HCT116 (cell line): ENCODE results near the gene RASSF3. TPM values are rescaled to one million over a fixed set of nuclear protein-coding genes. Genes with fewer than 3 reads are reported as not detected.
"Not testable (repeated sequence)": the region's sequence is repeated elsewhere in the genome, so short reads cannot be mapped to it uniquely, and the experiment has no call there.

Experiments used
- ATAC-seq: fragments of 200-7000 bp; cut with Tn5 transposase; 2 replicates; pipeline ENCODE4 v1.9.1; 2020; ENCODE audit warnings: mild to moderate bottlenecking, moderate library complexity
- BruUV-seq: library from RNA; stranded (reverse); fragments of 400-500 nt; replicated peaks from 2 replicates; lab custom pipeline; 2021; lab: Mats Ljungman, UMichigan
- CTCF ChIA-PET: fragments of 300-600 bp; sonication (Branson Sonifier 250); formaldehyde crosslinking; loops from one replicate; lab custom pipeline; 2021; ENCODE audit warnings: antibody characterized with exemption; lab: Charles Lee
- POLR2A ChIA-PET: fragments of 300-600, 350-600 bp; sonication (Branson Sonifier 250); formaldehyde crosslinking; loops from one replicate; lab custom pipeline; 2021; ENCODE audit warnings: antibody characterized with exemption; lab: Charles Lee
- RAD21 ChIA-PET, 2 experiments: fragments of 300-600 bp; sonication (Branson Sonifier 250); formaldehyde crosslinking; loops; one replicate each; lab custom pipeline; 2023; ENCODE audit warnings: low total read pairs in 2 of 2; ENCODE audit not compliant: uncharacterized antibody in 2 of 2, unreplicated experiment in 2 of 2, low non-redundant PET in 1 of 2; lab: Charles Lee
- DNase-seq: peaks from one replicate; pipeline ENCODE4 v3.0.0-alpha.2; 2010; ENCODE audit warnings: low read depth, low spot score
- H2AFZ ChIP-seq: fragments of 200-600 bp; shearing (Covaris generic), sonication (generic); 2 replicates; pipeline ENCODE4 v1.6.1; 2017; ENCODE audit warnings: low read depth, mixed run types, mixed read lengths, antibody characterized with exemption, low read length; ENCODE audit not compliant: poor library complexity, severe bottlenecking
- H3K27ac ChIP-seq: 2 replicates; pipeline ENCODE4 v1.5.1; 2012; ENCODE audit warnings: low read depth, low read length
- H3K27me3 ChIP-seq: fragments of 200-600 bp; sonication (generic); 2 replicates; pipeline ENCODE4 v1.6.1; 2016; ENCODE audit warnings: mixed run types, low read length, mixed read lengths; ENCODE audit not compliant: insufficient read depth
- H3K36me3 ChIP-seq, 2 experiments: fragments of 200-500 bp in 1 of 2; fragments of 200-600 bp in 1 of 2; sonication (Bioruptor generic) in 1 of 2; sonication (generic) in 1 of 2; 2 replicates each; pipeline versions ENCODE4 v1.5.1 to v1.6.1; 2014 to 2016; ENCODE audit warnings: low read length in 2 of 2, inconsistent platforms in 1 of 2, mixed read lengths in 1 of 2, mixed run types in 1 of 2; ENCODE audit not compliant: insufficient read depth in 2 of 2, control insufficient read depth in 1 of 2
- H3K4me1 ChIP-seq, 2 experiments: fragments of 200-600 bp in 1 of 2; sonication (generic) in 1 of 2; 2 replicates each; pipeline versions ENCODE4 v1.5.1 to v1.6.1; 2012 to 2017; ENCODE audit warnings: low read length in 2 of 2, inconsistent platforms in 1 of 2, mild to moderate bottlenecking in 1 of 2, mixed read lengths in 1 of 2, mixed run types in 1 of 2, moderate library complexity in 1 of 2; ENCODE audit not compliant: insufficient read depth in 2 of 2, control insufficient read depth in 1 of 2
- H3K4me2 ChIP-seq: fragments of 200-600 bp; sonication (generic); 2 replicates; pipeline ENCODE4 v1.6.1; 2017; ENCODE audit warnings: mixed run types, low read length, mixed read lengths
- H3K4me3 ChIP-seq, 2 experiments: fragments of 200-600 bp in 1 of 2; sonication (generic) in 1 of 2; replicated peaks in 1 of 2; 2 replicates each; pipeline ENCODE4 v1.5.1; 2011 to 2016; ENCODE audit warnings: low read length in 2 of 2, control low read depth in 1 of 2, low read depth in 1 of 2, mild to moderate bottlenecking in 1 of 2, mixed read lengths in 1 of 2, mixed run types in 1 of 2
- H3K79me2 ChIP-seq: fragments of 200-600 bp; sonication (generic); 2 replicates; pipeline ENCODE4 v1.6.1; 2017; ENCODE audit warnings: mild to moderate bottlenecking, mixed run types, low read length, moderate library complexity, mixed read lengths; ENCODE audit not compliant: insufficient read depth
- H3K9ac ChIP-seq: fragments of 200-600 bp; sonication (generic); 2 replicates; pipeline ENCODE4 v1.6.1; 2016; ENCODE audit warnings: low read length, mixed read lengths
- H3K9me2 ChIP-seq: fragments of 200-600 bp; sonication (generic), shearing (Covaris generic); 2 replicates; pipeline ENCODE4 v1.6.1; 2017; ENCODE audit warnings: mixed run types, mild to moderate bottlenecking, moderate library complexity; ENCODE audit not compliant: insufficient read depth
- H3K9me3 ChIP-seq, 2 experiments: fragments of 200-500 bp in 1 of 2; fragments of 200-600 bp in 1 of 2; sonication (Bioruptor generic) in 1 of 2; sonication (generic) in 1 of 2; 2 replicates each; pipeline ENCODE4 v1.6.1; 2014 to 2017; ENCODE audit warnings: low read length in 2 of 2, mixed read lengths in 2 of 2, inconsistent platforms in 1 of 2, low read depth in 1 of 2, mild to moderate bottlenecking in 1 of 2, mixed run types in 1 of 2, moderate library complexity in 1 of 2; ENCODE audit not compliant: control insufficient read depth in 1 of 2, insufficient read depth in 1 of 2
- H4K20me1 ChIP-seq: fragments of 200-600 bp; sonication (generic), shearing (Covaris generic); 2 replicates; pipeline ENCODE4 v1.6.1; 2017; ENCODE audit warnings: mixed run types, mild to moderate bottlenecking, moderate library complexity; ENCODE audit not compliant: insufficient read depth
- CEBPB ChIP-seq: IDR thresholded peaks from 2 replicates; pipeline ENCODE4 v1.6.1; 2012; ENCODE audit warnings: low read depth
- EGR1 ChIP-seq: IDR thresholded peaks from 2 replicates; pipeline ENCODE4 v1.6.1; 2012; ENCODE audit warnings: low read depth
- EZH2 ChIP-seq: fragments of 200-600 bp; sonication (generic); IDR thresholded peaks from 2 replicates; pipeline ENCODE4 v1.6.1; 2017; ENCODE audit warnings: antibody characterized with exemption, mixed run types
- FOSL1 ChIP-seq: IDR thresholded peaks from 2 replicates; pipeline ENCODE4 v1.6.1; 2012; ENCODE audit warnings: low read depth
- JUND ChIP-seq: IDR thresholded peaks from 2 replicates; pipeline ENCODE4 v1.6.1; 2012
- POLR2AphosphoS5 ChIP-seq: IDR thresholded peaks from 2 replicates; pipeline ENCODE4 v1.6.1; 2011; ENCODE audit warnings: mild to moderate bottlenecking, low read depth, low read length, moderate library complexity
- SIN3A ChIP-seq: IDR thresholded peaks from 2 replicates; pipeline ENCODE4 v1.6.1; 2012; ENCODE audit warnings: low read depth
- SP1 ChIP-seq: IDR thresholded peaks from 2 replicates; pipeline ENCODE4 v1.6.1; 2012; ENCODE audit warnings: low read depth
- SRF ChIP-seq: IDR thresholded peaks from 2 replicates; pipeline ENCODE4 v1.6.1; 2012; ENCODE audit warnings: low read depth
- TCF7L2 ChIP-seq: IDR thresholded peaks from 2 replicates; pipeline ENCODE4 v1.7.0; 2011; ENCODE audit warnings: borderline replicate concordance, inconsistent platforms; ENCODE audit not compliant: insufficient read depth, insufficient read length; ENCODE audit errors: extremely low read depth
- ZNF274 ChIP-seq: fragments of 200-500 bp; sonication (Bioruptor generic); IDR thresholded peaks from 2 replicates; pipeline ENCODE4 v1.6.1; 2014; ENCODE audit warnings: mild to moderate bottlenecking, low read depth, low read length, inconsistent platforms
- intact Hi-C: fragments of 100-400 bp; cut with micrococcal nuclease; formaldehyde crosslinking; loops from 2 replicates; pipeline ENCODE4 v1.10.0; 2022
- total RNA-seq: library from RNA; stranded (reverse); gene quantifications from one replicate; pipeline ENCODE4 v1.2.1, GENCODE V29; 2021; ENCODE audit not compliant: unreplicated experiment
- TF ChIP-seq, protein P1 (sequence below): IDR thresholded peaks from 2 replicates; pipeline ENCODE4 v1.6.1; 2012
- TF ChIP-seq, protein P2 (sequence below): IDR thresholded peaks from 2 replicates; pipeline ENCODE4 v1.6.1; 2011; ENCODE audit warnings: mild to moderate bottlenecking, low read length, moderate library complexity; ENCODE audit not compliant: insufficient replicate concordance; ENCODE audit errors: extremely low read depth
- TF ChIP-seq, protein P3 (sequence below), 3 experiments: fragments of 200-600 bp in 1 of 3; sonication (generic) in 1 of 3; IDR thresholded peaks in 2 of 3; conservative IDR thresholded peaks in 1 of 3; 2 replicates each; pipeline ENCODE4 v1.5.1; 2012 to 2017; ENCODE audit warnings: low read depth in 2 of 3, low read length in 2 of 3, antibody characterized with exemption in 1 of 3, borderline replicate concordance in 1 of 3, control low read depth in 1 of 3, mild to moderate bottlenecking in 1 of 3, mixed read lengths in 1 of 3, mixed run types in 1 of 3, moderate library complexity in 1 of 3; ENCODE audit not compliant: insufficient read depth in 1 of 3

RASSF3 gene
- total RNA-seq, 1 experiment from 2014 or later: 67.1 TPM

DNA sequence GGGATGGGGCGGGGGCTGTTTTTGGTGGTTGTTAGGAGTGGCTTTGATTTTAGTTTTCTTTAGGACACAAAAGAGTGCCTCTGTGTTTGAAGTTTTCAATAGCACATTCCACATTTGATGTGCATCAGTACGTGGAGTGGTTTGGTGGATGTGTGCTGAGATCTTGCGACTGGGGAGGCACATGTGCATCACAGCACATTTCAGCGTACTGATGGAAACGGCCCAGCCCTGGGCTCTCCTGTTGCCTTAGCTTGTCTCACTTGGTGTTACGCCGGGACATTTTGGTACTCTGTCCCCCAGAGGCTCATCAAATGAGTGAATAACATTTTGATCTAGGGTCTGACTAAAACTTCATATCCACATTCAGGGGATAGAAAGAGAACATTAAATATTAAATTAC is 78.4 kb downstream of the RASSF3 start:
- H3K36me3 ChIP-seq: peaks cover 16 to 30% of the 10 kb centered on the region in 2 experiments; a peak in 3 of 4 replicates
- no peaks in the 10 kb centered on the region for H4K20me1 ChIP-seq
- peaks cover 15% of the 10 kb centered on the region for H3K79me2 ChIP-seq
- H3K9me3 ChIP-seq: no peaks in the 10 kb centered on the region
- ATAC-seq (no peak), DNase-seq (no peak)
- H3K9me2 ChIP-seq: no peaks in the 10 kb centered on the region
- BruUV-seq: no TSS peak
- H3K4me2 ChIP-seq: no peak overlapping the region
- H3K9ac ChIP-seq: no peak overlapping the region
- peaks cover 3 to 8% of the 10 kb centered on the region in 2 experiments; a peak in 2 of 4 replicates for H3K4me1 ChIP-seq
- intact Hi-C loops: no loop called here
- ChIA-PET POLR2A (no interaction called here), RAD21 (no interaction called here), CTCF (interaction anchor here (1.3 to 1.6 kb wide), 2 partner anchors 10 to 139 kb away, joined by 5 read pairs; no protein-coding TSS in a partner anchor)
- TF ChIP-seq, protein P1, sequence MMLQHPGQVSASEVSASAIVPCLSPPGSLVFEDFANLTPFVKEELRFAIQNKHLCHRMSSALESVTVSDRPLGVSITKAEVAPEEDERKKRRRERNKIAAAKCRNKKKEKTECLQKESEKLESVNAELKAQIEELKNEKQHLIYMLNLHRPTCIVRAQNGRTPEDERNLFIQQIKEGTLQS: no peak
- no peak for TF ChIP-seq ZNF274
- TF ChIP-seq SRF: no peak
- TF ChIP-seq, protein P2, sequence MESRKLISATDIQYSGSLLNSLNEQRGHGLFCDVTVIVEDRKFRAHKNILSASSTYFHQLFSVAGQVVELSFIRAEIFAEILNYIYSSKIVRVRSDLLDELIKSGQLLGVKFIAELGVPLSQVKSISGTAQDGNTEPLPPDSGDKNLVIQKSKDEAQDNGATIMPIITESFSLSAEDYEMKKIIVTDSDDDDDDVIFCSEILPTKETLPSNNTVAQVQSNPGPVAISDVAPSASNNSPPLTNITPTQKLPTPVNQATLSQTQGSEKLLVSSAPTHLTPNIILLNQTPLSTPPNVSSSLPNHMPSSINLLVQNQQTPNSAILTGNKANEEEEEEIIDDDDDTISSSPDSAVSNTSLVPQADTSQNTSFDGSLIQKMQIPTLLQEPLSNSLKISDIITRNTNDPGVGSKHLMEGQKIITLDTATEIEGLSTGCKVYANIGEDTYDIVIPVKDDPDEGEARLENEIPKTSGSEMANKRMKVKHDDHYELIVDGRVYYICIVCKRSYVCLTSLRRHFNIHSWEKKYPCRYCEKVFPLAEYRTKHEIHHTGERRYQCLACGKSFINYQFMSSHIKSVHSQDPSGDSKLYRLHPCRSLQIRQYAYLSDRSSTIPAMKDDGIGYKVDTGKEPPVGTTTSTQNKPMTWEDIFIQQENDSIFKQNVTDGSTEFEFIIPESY: no peak
- TF ChIP-seq CEBPB: no peak
- no peak for TF ChIP-seq JUND
- TF ChIP-seq EGR1: no peak
- TF ChIP-seq TCF7L2: no peak
- TF ChIP-seq SIN3A: no peak
- TF ChIP-seq POLR2AphosphoS5: no peak
- TF ChIP-seq SP1: no peak
- TF ChIP-seq FOSL1: no peak
- TF ChIP-seq EZH2: no peak
- TF ChIP-seq, protein P3, sequence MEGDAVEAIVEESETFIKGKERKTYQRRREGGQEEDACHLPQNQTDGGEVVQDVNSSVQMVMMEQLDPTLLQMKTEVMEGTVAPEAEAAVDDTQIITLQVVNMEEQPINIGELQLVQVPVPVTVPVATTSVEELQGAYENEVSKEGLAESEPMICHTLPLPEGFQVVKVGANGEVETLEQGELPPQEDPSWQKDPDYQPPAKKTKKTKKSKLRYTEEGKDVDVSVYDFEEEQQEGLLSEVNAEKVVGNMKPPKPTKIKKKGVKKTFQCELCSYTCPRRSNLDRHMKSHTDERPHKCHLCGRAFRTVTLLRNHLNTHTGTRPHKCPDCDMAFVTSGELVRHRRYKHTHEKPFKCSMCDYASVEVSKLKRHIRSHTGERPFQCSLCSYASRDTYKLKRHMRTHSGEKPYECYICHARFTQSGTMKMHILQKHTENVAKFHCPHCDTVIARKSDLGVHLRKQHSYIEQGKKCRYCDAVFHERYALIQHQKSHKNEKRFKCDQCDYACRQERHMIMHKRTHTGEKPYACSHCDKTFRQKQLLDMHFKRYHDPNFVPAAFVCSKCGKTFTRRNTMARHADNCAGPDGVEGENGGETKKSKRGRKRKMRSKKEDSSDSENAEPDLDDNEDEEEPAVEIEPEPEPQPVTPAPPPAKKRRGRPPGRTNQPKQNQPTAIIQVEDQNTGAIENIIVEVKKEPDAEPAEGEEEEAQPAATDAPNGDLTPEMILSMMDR (IDR thresholded peaks at IDR 0.05 in 2 of 3, conservative IDR thresholded peaks at IDR 0.05 in 1 of 3; ENCODE audit: borderline replicate concordance in 1 of 3, insufficient read depth in 1 of 3, low read depth in 2 of 3, low read length in 2 of 3): no peak
- no peak overlapping the region for H2AFZ ChIP-seq
- H3K27me3 ChIP-seq: no peaks in the 10 kb centered on the region
- H3K27ac ChIP-seq: no peak overlapping the region
- H3K4me3 ChIP-seq: no peak overlapping the region

DNA sequence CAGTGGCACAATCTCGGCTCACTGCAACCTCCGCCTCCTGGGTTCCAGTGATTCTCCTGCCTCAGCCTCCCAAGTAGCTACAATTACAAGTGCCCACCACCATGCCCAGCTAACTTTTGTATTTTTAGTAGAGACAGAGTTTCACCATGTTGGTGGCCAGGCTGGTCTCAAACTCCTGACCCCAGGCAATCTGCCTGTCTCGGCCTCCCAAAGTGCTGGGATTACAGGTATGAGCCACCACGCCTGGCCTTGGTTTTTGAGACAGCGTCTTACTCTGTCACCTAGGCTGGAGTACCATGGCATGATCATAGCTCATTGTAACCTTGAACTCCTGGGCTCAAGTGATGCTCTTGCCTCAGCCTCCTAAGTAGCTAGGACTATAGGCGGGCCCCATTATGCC is 79.9 kb downstream of the RASSF3 start:
- POLR2A ChIA-PET, H3K4me2 ChIP-seq, ATAC-seq, H3K4me3 ChIP-seq, H2AFZ ChIP-seq, BruUV-seq, H3K9me2 ChIP-seq, H3K27ac ChIP-seq, H3K27me3 ChIP-seq, H4K20me1 ChIP-seq, H3K9me3 ChIP-seq, H3K9ac ChIP-seq, CTCF ChIA-PET, DNase-seq, H3K4me1 ChIP-seq: not testable (repeated sequence)
- intact Hi-C loops: loop anchor here (10.0 kb wide), 1 partner anchor 865 kb away; no protein-coding TSS in a partner anchor
- peaks cover 14 to 36% of the 10 kb centered on the region in 2 experiments; a peak in 3 of 4 replicates for H3K36me3 ChIP-seq
- H3K79me2 ChIP-seq: peaks cover 13% of the 10 kb centered on the region
- RAD21 ChIA-PET: interaction anchor here in 1 of 2 experiments (0.6 kb wide), 1 partner anchor 8 kb away, joined by 7 read pairs; no protein-coding TSS in a partner anchor
